HG03045 (cell line): ENCODE measurements around the gene ZNF431.
A peak's percentile ranks its signal among the peaks of the same experiment; 100 is the strongest.
"Not testable (repeated sequence)": the region's sequence is repeated elsewhere in the genome, so short reads cannot be mapped to it uniquely, and the experiment has no call there.

Experiments used
- ATAC-seq: cut with Tn5 transposase; IDR thresholded peaks from one replicate; pipeline ENCODE4 v1.9.1; 2021; ENCODE audit warnings: mild to moderate bottlenecking, moderate library complexity; ENCODE audit not compliant: unreplicated experiment

Gene ZNF431

GRCh38 chr19:21141787-21142464 is at the start of gene ZNF431:
Gene ZNF431, plus strand, starts transcription at chr19:21142040. Its CDS starts 144 bp downstream, at chr19:21142184.
- ATAC-seq = peak; percentile 98

GRCh38 chr19:21092109-21092508 is 49.7 kb upstream of the ZNF431 start:
- ATAC-seq = no peak

GRCh38 chr19:21094347-21095025 is 47.4 kb upstream of the ZNF431 start:
- ATAC-seq = no peak

GRCh38 chr19:21098291-21098690 is 43.5 kb upstream of the ZNF431 start:
- no peak for ATAC-seq

DNA sequence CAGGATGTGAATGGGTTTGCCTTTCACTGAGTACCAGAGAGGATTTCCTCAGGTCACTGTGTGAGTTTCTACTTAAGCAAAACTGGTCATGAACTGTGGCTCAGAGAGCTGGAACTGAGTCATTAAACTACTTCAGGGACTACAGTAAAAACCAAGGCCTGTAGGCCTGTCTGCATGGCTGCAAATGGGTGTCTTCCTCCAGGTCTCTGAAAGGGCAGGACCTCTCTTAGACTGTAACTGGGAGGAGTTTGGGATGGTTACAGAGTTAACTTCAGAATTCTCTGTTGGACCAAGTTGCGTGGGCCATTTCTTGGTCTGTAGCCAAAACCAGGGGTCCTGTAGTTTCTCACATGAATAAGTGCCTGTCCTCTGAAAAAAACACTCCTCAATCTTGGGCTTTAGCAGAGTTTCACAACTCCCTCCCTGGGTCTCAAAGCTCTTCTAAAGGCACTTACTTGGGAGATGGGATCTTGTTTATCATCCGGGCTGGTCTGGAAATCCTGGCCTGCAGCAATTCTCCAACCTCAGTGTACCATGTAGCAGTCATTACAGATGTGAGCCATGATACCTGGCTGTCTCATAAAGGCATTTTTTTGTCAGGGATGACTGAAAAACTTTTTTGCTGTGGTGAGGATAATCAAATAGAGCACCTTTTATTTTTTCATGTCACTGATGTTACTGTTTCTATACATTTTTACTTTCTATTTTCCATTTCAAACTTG is 40.2 kb upstream of the ZNF431 start:
- ATAC-seq = no peak

- no peak for ATAC-seq
Observed at GRCh38 chr19:21109116-21109515, 32.7 kb upstream of the ZNF431 start.

DNA sequence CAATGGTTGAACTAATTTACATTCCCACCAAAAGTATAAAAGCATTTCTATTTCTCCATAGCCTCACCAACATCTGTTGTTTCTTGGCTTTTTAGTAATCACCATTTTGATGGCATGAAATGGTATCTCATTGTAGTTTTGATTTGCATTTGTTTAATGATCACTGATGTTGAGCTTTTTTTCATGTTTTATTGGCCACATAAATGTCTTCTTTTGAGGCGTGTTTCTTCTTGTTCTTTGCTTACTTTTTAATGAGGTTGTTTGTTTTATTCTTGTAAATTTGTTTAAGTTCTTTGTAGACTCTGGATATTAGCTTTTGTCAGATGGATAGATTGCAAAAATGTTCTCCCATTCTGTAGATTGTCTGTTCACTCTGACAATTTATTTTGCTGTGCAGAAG is 31.7 kb upstream of the ZNF431 start:
- ATAC-seq = no peak

- no peak for ATAC-seq
Observed at GRCh38 chr19:21115430-21115829, 26.4 kb upstream of the ZNF431 start.

DNA sequence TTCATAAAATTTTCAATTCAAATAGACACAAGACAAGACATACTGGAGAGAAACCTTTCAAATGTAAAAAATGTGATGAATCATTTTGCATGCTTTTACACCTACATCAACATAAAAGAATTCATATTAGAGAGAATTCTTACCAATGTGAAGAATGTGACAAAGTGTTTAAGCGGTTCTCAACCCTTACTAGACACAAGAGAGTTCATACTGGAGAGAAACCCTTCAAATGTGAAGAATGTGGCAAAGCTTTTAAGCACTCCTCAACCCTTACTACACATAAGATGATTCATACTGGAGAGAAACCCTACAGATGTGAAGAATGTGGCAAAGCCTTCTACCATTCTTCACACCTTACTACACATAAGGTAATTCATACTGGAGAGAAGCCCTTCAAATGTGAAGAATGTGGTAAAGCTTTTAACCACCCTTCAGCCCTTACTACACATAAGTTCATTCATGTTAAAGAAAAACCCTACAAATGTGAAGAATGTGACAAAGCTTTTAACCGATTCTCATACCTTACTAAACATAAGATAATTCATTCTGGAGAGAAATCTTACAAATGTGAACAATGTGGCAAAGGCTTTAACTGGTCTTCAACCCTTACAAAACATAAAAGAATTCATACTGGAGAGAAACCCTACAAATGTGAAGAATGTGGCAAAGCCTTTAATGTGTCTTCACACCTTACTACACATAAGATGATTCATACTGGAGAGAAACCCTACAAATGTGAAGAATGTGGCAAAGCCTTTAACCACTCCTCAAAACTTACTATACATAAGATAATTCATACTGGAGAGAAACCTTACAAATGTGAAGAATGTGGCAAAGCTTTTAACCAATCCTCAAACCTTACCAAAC is 24.6 kb upstream of the ZNF431 start:
- ATAC-seq = no peak

- ATAC-seq = no peak
Observed at GRCh38 chr19:21126078-21126477, 15.8 kb upstream of the ZNF431 start.

DNA sequence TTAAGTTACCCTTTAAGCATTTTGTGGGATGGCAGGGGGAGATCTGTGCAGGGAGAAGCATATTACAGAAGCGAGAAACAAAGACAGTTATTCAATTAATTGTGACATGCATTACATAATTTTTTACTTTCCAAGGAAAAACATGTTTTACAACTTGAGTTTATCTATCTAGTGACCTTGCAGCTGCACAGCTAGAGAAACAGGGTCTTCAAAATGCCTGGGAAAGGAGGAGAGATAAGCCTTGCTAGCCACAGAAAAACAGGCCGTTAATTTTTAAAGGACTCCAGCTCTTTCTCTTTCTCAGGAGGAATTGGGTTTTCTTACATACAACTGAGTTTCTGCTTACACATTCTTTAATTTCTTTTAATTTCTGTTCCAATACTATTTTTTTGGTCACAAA is 14.8 kb upstream of the ZNF431 start:
- ATAC-seq = no peak

- ATAC-seq = no peak
Observed at GRCh38 chr19:21127898-21128297, 13.9 kb upstream of the ZNF431 start.

DNA sequence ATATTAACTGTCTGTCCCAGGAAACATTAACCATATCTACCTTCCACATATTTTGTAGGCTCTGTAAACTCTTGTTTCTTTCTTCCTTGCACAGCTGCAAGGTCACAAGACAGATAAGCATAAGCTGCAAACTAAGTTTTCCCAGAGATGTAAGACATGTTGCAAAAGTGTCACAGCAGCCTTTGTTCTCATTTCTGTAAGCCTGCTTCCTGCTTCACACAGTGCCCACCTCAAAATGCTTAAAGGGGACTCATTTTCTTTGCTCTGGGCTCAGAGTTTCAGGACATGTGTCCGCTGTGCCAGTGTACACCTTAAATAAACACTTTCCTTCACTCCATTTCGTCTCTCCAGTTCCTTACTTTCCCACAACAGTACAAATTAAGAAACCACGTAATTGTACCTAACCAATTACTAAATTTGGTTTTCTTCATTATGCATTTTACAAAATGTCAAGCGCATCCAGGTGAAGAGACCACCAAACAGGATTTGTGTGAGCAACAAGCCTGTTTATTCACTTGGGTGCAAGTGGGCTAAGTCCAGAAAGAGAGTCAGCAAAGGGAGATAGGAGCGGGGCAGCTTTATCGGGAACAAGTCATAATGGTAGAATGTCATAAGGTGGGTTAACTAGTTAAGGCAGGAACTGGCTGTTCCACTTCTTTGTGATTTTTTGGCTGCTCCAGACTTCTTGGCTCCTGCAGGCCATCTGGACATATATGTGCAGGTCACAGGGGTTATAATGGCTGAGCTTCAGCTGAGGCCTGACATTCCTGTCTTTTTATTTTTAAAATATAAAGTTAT is 12.7 kb upstream of the ZNF431 start:
- no peak for ATAC-seq

GRCh38 chr19:21130097-21130775 is 11.6 kb upstream of the ZNF431 start:
- ATAC-seq = no peak

- no peak for ATAC-seq
Observed at GRCh38 chr19:21133633-21134032, 8.2 kb upstream of the ZNF431 start.

- ATAC-seq = no peak
Observed at GRCh38 chr19:21134934-21135366, 6.9 kb upstream of the ZNF431 start.

DNA sequence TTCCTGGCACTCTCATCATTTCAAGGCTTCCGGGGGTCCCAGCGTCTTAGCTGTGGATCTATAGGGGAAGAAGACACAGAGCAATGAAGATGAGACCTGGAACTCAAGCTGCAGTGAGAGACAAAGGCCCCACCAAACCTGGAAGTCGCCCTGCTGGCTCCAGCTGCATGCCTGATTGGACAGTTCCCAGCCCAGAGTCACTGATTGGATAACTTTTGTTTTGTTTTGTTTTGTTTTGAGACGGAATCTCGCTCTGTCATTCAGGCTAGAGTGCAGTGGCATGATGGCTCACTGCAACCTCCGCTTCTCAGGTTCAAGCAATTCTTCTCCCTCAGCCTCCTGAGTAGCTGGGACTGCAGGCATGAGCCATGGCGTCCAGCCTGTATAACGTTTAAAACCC is 6.4 kb upstream of the ZNF431 start:
- ATAC-seq = no peak

DNA sequence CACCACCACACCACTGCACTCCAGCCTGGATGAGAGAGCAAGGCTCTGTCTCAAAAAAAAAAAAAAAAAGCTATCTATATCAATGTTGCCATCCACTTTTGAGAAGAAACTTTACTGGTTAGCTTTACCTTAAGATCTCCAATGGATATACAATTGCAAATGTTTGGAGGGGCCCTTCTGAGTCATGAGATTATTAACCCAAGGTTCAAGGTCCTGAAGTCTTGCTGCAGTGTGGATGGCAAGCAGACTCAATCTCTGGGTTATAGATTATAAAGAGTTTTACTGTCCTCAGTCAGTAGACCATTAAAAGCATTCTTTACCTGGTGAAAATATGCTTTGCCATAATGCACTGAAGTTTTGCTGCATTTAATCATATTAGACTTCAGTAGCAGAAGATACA is 3.7 kb upstream of the ZNF431 start:
- ATAC-seq = no peak

GRCh38 chr19:21141006-21141405 is 834 bp upstream of the ZNF431 start:
- ATAC-seq = not testable (repeated sequence)

DNA sequence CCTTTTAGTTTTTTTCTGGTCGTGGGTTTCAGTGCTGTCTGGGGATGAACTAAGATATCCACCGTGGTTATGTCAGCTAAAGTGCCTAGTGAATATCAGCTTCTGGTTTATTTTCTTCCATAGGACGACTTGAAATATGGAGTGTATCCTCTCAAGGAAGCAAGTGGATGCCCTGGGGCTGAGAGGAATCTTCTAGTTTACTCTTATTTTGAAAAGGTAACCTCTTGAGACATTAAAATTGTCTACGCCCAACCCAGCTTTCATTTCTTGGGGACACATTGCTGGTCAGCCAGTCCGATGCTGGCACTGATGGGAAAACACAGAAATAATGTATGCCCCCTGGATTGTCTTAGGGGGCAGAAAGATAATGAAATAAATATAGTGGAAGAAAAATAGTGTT is 1.6 kb downstream of the ZNF431 start:
- no peak for ATAC-seq
